ENCODE data around the gene ADCY2.

ADCY2 gene

GRCh38 chr5:7815892-7816534 is 420.1 kb downstream of the ADCY2 start:
- in situ Hi-C loops (cut with MboI; ENCODE audit: low sequenced_read_pairs): no loop called here

- in situ Hi-C loops (cut with MboI; ENCODE audit: low sequenced_read_pairs): no loop called here
Measured at GRCh38 chr5:7816535-7816901, 420.6 kb downstream of the ADCY2 start.

GRCh38 chr5:7822449-7822848 is 426.5 kb downstream of the ADCY2 start:
- in situ Hi-C loops (cut with MboI; ENCODE audit: low sequenced_read_pairs): no loop called here

DNA sequence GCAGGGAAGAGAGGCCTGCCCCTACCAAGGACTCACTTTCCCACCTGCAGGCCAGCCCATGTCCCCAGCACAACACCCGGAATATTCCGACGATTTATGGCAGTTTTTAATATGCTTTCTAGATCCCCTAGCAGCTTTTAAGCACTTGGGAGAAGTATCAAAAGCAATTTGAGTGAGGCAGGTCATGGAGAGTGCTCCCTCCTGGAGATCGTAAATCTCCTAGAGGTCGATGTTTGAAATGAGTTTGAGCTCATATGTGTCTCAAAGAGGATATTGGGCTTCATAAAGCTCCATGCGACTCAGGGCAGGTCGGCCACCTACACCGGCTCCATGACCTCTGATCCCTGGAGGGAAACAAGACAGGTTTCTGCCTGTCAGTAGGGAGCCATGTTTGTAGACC is 427.7 kb downstream of the ADCY2 start:
- in situ Hi-C loops (cut with MboI; ENCODE audit: low sequenced_read_pairs): no loop called here

DNA sequence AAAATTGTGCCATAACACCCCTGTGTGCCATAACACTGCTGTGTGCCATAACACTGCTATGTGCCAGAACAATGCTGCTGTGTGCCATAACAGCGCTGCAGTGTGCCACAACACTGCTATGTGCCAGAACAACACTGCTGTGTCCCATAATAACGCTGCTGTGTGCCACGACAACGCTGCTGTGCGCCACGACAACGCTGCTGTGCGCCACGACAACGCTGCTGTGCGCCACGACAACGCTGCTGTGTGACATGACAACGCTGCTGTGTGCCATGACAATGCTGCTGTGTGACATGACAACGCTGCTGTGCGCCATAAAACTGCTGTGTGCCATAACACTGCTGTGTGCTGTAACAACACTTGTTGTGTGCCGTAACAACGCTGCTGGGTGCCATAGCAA is 429.1 kb downstream of the ADCY2 start:
- in situ Hi-C loops (cut with MboI; ENCODE audit: low sequenced_read_pairs): no loop called here

GRCh38 chr5:7825630-7826029 is 429.7 kb downstream of the ADCY2 start:
- in situ Hi-C loops (cut with MboI; ENCODE audit: low sequenced_read_pairs): no loop called here

GRCh38 chr5:7827610-7828009 is 431.7 kb downstream of the ADCY2 start:
- in situ Hi-C loops (cut with MboI; ENCODE audit: low sequenced_read_pairs): no loop called here

GRCh38 chr5:7828269-7828668 is 432.3 kb downstream of the ADCY2 start:
- in situ Hi-C loops (cut with MboI; ENCODE audit: low sequenced_read_pairs): no loop called here

- in situ Hi-C loops (cut with MboI; ENCODE audit: low sequenced_read_pairs): no loop called here
Measured at GRCh38 chr5:7834982-7835381, 439.0 kb downstream of the ADCY2 start.

DNA sequence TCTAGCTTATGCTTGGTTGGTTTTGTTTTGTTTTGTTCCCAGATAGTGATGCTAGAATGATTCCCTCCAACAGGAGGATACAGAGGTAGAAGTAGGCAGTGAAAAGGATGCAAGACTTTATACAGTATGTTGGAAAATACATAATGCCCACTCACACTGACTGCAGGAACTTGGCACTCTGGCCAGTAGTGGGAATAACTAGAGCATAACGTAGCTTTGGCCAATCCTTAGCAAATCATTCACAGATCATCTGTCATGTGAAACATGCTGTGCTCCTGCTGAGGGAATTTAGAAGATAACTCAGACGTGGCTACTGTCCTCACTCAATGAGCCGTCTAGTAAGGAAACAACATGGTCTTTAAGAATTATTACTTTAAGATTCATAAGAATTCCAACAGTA is 441.5 kb downstream of the ADCY2 start:
- in situ Hi-C loops (cut with MboI; ENCODE audit: low sequenced_read_pairs): no loop called here

- in situ Hi-C loops (cut with MboI; ENCODE audit: low sequenced_read_pairs): no loop called here
Measured at GRCh38 chr5:7842531-7842930, 446.6 kb downstream of the ADCY2 start.

DNA sequence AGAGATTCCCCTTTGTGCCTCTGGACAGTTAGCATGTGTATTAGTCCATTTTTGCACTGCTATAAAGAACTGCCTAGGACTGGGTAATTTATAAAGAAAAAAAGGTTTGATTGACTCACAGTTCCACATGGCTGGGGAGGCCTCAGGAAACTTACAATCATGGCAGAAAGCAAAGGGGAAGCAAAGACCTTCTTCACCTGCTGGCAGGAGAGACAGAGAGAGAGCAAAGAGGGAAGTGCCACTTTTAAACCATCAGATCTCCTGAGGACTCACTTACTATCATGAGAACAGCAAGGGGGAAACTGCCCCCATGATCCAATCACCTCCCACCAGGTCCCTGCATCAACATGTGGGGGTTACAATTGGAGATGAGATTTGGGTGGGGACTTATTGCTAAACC is 449.0 kb downstream of the ADCY2 start:
- in situ Hi-C loops (cut with MboI; ENCODE audit: low sequenced_read_pairs): no loop called here

DNA sequence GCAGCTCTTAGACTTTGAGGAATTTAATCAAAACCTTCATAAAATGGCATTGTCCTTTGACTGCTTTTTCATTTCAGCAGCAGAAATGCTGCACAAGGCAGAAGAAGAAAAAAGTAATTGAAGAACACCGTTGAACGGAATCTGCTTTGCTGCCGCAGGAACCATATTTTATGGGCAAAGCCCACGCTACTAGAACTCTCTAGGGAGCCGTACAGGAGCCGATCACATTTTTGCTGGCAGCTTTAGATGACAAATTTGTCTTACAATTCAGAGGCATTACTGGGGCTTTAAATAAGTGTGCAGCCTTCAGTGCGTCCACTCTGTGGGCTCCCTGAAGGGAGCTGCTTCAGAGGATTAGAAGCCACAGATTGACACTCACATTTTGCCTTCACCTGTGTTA is 449.6 kb downstream of the ADCY2 start:
- in situ Hi-C loops (cut with MboI; ENCODE audit: low sequenced_read_pairs): no loop called here

- in situ Hi-C loops (cut with MboI; ENCODE audit: low sequenced_read_pairs): no loop called here
Measured at GRCh38 chr5:7846327-7846726, 450.4 kb downstream of the ADCY2 start.

GRCh38 chr5:7848296-7848695 is 452.4 kb downstream of the ADCY2 start:
- in situ Hi-C loops (cut with MboI; ENCODE audit: low sequenced_read_pairs): no loop called here

DNA sequence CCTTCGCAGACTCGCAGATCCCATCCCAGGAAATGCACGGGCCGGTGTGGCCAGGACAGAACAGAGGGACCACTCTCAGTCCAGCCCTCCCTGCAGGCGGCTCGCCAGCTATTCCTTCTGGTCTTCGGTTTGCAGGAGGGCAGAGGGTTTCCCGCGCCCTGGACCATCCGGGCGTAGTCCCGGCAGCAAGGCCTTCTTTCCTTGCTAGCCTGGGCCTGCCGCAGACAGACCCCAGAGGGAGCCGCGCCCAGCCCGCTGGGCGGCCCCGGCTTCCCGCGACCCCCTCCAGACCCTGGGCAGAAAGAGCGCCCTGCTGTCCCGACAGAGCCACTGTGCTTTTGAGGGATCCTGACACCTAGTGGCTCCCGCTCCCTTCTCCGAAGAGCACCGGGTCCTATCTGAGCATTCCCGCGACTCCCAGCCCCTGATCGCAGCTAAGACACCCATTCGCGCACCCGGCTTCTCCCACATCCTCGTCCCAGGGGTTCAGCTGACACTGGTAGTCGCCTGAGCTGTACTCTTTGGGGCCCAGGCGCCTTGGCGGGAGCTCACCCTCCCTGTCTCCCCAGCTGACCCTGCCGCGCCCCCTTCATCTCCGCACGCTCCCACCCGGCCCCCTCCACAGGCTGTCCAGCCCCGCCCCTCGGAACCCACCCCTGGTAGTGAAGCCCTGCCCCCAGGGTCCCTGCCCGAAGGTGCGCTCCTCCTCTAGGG is 453.9 kb downstream of the ADCY2 start:
- in situ Hi-C loops (cut with MboI; ENCODE audit: low sequenced_read_pairs): no loop called here

GRCh38 chr5:7850395-7851239 is 454.7 kb downstream of the ADCY2 start, which contains the start of gene CFAP90:
Gene CFAP90 (minus strand): TSS chr5:7851133. CDS start chr5:7851021, 112 bp downstream.
- in situ Hi-C loops (cut with MboI; ENCODE audit: low sequenced_read_pairs): no loop called here

DNA sequence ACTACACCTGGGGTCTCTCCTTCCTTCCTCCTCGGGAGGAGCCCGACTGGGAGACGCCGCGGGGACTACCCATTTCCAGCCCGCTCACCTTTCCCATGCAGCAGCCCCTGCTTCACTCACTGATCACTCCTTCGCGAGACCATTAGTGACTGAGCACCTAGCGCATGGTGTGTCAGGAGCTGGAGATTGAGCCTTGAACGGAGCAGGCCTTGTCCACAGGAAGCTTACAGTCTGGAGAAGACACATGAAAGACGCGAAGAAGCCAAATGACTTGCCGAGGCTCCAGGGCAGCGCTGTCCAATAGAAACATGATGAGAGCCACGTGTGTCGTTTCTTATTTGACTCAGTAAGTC is 455.3 kb downstream of the ADCY2 start:
- in situ Hi-C loops (cut with MboI; ENCODE audit: low sequenced_read_pairs): no loop called here

DNA sequence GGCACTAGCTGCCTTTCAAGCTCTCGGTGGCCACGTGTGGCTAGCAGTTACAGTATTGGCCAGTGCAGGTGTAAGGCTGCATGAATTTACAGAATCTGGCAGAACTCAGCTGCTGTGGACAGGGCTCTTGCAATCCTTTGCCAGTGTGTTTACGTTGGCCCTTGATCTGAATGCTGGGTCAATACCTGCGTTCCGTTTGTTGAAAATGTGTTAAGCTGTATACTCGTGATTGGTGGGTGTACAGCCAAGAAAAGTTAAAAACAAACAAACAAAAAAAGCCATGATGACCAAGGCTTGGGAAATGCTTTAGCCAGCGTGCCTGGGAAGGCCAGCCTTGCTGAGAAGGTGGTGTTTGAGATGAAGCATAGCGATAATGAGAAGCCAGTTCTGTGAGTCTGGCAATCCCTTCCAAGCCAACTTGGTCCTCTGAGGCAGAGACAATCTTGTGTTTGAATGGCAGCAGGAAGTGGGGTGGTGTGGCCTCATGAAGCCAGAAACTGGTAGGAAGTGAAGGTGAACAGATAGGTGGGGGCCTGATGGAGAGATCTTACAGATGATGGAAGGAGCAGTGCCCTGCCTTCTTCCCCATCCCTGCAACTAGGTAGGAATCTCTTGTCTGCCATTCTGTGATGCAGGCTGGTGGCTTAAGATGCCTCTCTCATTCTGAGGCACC is 455.8 kb downstream of the ADCY2 start:
- in situ Hi-C loops (cut with MboI; ENCODE audit: low sequenced_read_pairs): no loop called here

DNA sequence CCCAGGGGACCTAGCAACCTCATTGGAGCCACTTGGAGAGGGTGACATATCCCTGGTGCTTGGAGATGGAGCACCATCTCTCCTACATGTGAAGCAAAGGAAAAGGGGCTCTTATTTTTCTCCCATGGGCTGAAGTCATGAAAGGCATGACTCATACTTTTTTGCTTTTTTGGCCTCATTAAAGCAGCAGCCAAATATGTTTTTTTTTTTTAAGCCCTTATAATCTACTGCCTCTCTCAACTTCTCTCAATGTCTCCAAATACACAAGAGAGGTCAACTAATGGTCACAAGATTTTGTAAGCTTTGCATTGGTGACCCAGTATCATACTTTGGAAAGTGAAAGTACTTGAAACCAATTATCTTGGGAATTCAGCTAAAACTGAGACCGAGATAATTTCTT is 456.6 kb downstream of the ADCY2 start:
- in situ Hi-C loops (cut with MboI; ENCODE audit: low sequenced_read_pairs): no loop called here

DNA sequence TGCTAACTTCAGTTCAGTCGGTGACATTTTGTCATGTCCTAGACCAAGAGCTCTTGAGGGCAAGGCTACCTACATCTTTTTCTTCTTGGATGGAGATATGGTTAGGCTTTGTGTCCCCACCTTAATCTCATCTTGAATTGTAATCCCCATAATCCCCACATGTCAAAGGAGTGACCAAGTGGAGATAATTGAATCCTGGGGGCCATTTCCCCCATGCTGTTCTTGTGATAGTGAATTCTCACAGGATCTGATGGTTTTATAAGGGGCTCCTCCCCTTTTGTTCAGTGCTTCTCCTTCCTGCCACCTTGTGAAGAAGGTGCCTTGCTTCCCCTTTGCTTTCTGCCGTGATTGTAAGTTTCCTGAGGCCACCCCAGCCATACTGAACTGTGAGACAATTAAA is 457.1 kb downstream of the ADCY2 start:
- in situ Hi-C loops (cut with MboI; ENCODE audit: low sequenced_read_pairs): no loop called here
